Measurements from ENCODE around the gene WASF2. TPM values are rescaled to one million over a fixed set of nuclear protein-coding genes. Genes with fewer than 3 reads are reported as not detected.
"Not testable (repeated sequence)": the region's sequence is repeated elsewhere in the genome, so short reads cannot be mapped to it uniquely, and the experiment has no call there.

WASF2 gene
- total and polyA plus RNA-seq, 2 of the 13 experiments (the other 11 are each of a cell fraction or from before 2014, with no cell fraction given) = 10.4 to 27.7 TPM

- ChIA-PET CTCF (ENCODE audit: low intra/inter-chr PET ratio, low total read pairs) (no interaction called here), POLR2A (interaction anchor here (2.0 kb wide), 1 partner anchor 13 kb away, joined by 7 read pairs; the partner anchor contains the start of gene WASF2)
- Histone ChIP-seq H2AFZ (ENCODE audit: low read length) (no peak overlapping the region), H3K9ac (ENCODE audit: insufficient read depth, low read depth, low read length) (no peak overlapping the region), H4K20me1 (ENCODE audit: insufficient read depth, low read length) (no peaks in the 10 kb centered on the region), H3K36me3 (replicated peaks in 1 of 2; ENCODE audit: control insufficient read depth in 1 of 2, insufficient read depth in 2 of 2, low read length in 2 of 2) (no peaks in the 10 kb centered on the region), H3K27me3 (ENCODE audit: control insufficient read depth in 1 of 2, insufficient read depth in 2 of 2, low read length in 2 of 2) (no peaks in the 10 kb centered on the region), H3K27ac (ENCODE audit: extremely low read length, insufficient read depth, low read length) (no peak overlapping the region), H3K4me2 (ENCODE audit: low read depth, low read length) (no peak overlapping the region), H3K79me2 (ENCODE audit: insufficient read depth, low read length) (no peaks in the 10 kb centered on the region), H3K4me3 (replicated peaks in 1 of 3; ENCODE audit: insufficient read depth in 1 of 3, low read depth in 2 of 3, low read length in 3 of 3) (no peak overlapping the region), H3K9me3 (ENCODE audit: low read length) (no peaks in the 10 kb centered on the region), H3K4me1 (ENCODE audit: insufficient read depth, low read length) (peaks cover 36% of the 10 kb centered on the region)
- intact Hi-C loops (cut with micrococcal nuclease; ENCODE audit: unreplicated experiment) = no loop called here
- DNase-seq (ENCODE audit: low spot score) (no peak), FAIRE-seq (no peak), ATAC-seq (no peak)
- 88% methylated on average over 2 of the region's 2 CpGs for WGBS (ENCODE audit: low lambda C conversion rate)
- no peak for TF ChIP-seq TRIM24 (CRISPR knock-in tag; IDR thresholded peaks at IDR 0.05)
- no peak for TF ChIP-seq ERF (CRISPR knock-in tag; IDR thresholded peaks at IDR 0.05)
- no peak for TF ChIP-seq STAT5B (CRISPR knock-in tag; IDR thresholded peaks at IDR 0.05)
- no peak for TF ChIP-seq ZIK1 (CRISPR knock-in tag; IDR thresholded peaks at IDR 0.05; ENCODE audit: borderline replicate concordance, low read depth)
- no TSS peak for BruUV-seq (replicated peaks)
- in situ Hi-C loops (cut with HindIII; ENCODE audit: extremely low pct_ligation_motif_present, low pct_unique_long_range_greater_than_20kb) = no loop called here
Measured at GRCh38 chr1:27503033-27503432, 13.1 kb upstream of the WASF2 start.

DNA sequence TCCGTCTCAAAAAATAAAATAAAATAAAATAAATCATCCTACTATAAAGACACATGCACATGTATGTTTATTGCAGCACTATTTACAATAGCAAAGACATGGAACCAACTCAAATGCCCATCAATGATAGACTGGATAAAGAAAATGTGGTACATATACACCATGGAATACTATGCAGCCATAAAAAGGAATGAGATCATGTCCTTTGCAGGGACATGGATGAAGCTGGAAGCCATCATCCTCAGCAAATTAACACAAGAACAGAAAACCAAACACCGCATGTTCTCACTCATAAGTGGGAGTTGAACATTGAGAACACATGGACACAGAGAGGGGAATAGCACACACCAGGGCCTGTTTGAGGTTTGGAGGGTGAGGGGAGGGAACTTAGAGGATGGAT, 11.2 kb upstream of the WASF2 start:
- FAIRE-seq; H2AFZ ChIP-seq (ENCODE audit: low read length); in situ Hi-C loops (cut with HindIII; ENCODE audit: extremely low pct_ligation_motif_present, low pct_unique_long_range_greater_than_20kb); H3K27ac ChIP-seq (ENCODE audit: extremely low read length, insufficient read depth, low read length); H3K4me2 ChIP-seq (ENCODE audit: low read depth, low read length); H3K79me2 ChIP-seq (ENCODE audit: insufficient read depth, low read length); H4K20me1 ChIP-seq (ENCODE audit: insufficient read depth, low read length); DNase-seq (ENCODE audit: low spot score); H3K9ac ChIP-seq (ENCODE audit: insufficient read depth, low read depth, low read length); ATAC-seq; BruUV-seq (replicated peaks); intact Hi-C loops (cut with micrococcal nuclease; ENCODE audit: unreplicated experiment); H3K4me3 ChIP-seq (replicated peaks in 1 of 3; ENCODE audit: insufficient read depth in 1 of 3, low read depth in 2 of 3, low read length in 3 of 3); H3K36me3 ChIP-seq (replicated peaks in 1 of 2; ENCODE audit: control insufficient read depth in 1 of 2, insufficient read depth in 2 of 2, low read length in 2 of 2); CTCF ChIA-PET (ENCODE audit: low intra/inter-chr PET ratio, low total read pairs); H3K27me3 ChIP-seq (ENCODE audit: control insufficient read depth in 1 of 2, insufficient read depth in 2 of 2, low read length in 2 of 2); H3K9me3 ChIP-seq (ENCODE audit: low read length): not testable (repeated sequence)
- peaks cover 45% of the 10 kb centered on the region for H3K4me1 ChIP-seq (ENCODE audit: insufficient read depth, low read length)
- POLR2A ChIA-PET = interaction anchor here (0.6 to 2.0 kb wide), 2 partner anchors 11 to 267 kb away, joined by 5 to 7 read pairs; partner anchors contain the start of gene WASF2
- 93% methylated on average over 2 of the region's 2 CpGs for WGBS (ENCODE audit: low lambda C conversion rate)
